ENCODE results near the gene IL4R. TPM values are rescaled to one million over a fixed set of nuclear protein-coding genes. Genes with fewer than 3 reads are reported as not detected.

Gene IL4R
- total RNA-seq, 1 experiment from 2014 or later, result 29.6 TPM

DNA sequence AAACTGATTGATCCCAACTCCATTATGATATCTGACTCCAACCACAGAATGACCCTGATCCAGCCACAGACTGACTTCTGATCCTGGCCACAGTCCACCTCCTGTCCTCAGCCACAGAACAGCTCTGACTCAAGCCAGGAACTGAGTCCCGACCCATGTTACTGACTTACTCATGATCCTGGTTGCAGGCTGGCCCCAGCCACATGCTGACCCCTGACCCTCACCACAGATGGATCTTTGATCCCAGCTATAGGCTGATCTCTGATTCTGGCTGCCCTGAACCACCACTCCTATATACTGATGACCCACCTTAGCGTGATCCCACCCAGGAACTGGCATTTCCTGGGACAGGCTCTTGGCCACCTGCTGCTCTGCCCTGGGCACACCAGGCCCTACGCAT is 56.0 kb downstream of the IL4R start:
- no TSS peak for BruUV-seq (replicated peaks)
- CTCF ChIA-PET, result interaction anchor here (3.7 kb wide), 1 partner anchor 132 kb away, joined by 18 read pairs; no protein-coding TSS in a partner anchor
- POLR2A ChIA-PET, result no interaction called here

DNA sequence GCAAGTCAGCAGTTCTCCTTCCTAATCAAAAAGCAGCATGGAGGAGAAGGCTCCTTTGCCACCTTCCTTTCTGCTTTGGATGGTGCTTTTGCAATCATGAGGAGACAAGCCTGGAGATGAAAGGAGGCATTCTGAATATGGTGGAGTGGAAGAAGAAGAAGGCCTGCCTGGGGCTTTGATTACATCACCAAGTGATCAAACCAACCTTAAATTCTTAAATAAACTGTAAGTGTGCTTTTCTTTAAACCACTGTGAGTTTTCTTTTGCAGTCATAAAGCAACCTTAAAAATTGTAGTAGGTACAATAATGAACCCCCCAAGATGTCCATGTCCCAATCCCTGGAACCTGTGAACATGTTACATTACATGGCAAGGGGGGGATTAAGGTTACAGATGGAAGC is 56.5 kb downstream of the IL4R start:
- ChIA-PET POLR2A (no interaction called here), RAD21 (ENCODE audit: low non-redundant PET in 1 of 2, low total read pairs in 2 of 2, uncharacterized antibody in 2 of 2, unreplicated experiment in 2 of 2) (no interaction called here), CTCF (no interaction called here)
- Histone ChIP-seq H3K9ac (ENCODE audit: low read length) (no peak overlapping the region), H3K4me3 (replicated peaks in 1 of 2; ENCODE audit: low read depth in 1 of 2, low read length in 2 of 2) (no peak overlapping the region), H4K20me1 (ENCODE audit: insufficient read depth) (no peaks in the 10 kb centered on the region), H3K27me3 (ENCODE audit: insufficient read depth, low read length) (no peaks in the 10 kb centered on the region), H3K36me3 (ENCODE audit: control insufficient read depth in 1 of 2, insufficient read depth in 2 of 2, low read length in 2 of 2) (no peaks in the 10 kb centered on the region), H3K9me3 (ENCODE audit: control insufficient read depth in 1 of 2, insufficient read depth in 1 of 2, low read depth in 1 of 2, low read length in 2 of 2) (no peaks in the 10 kb centered on the region), H3K4me2 (ENCODE audit: low read length) (no peak overlapping the region), H2AFZ (ENCODE audit: low read depth, low read length, poor library complexity, severe bottlenecking) (no peak overlapping the region), H3K4me1 (ENCODE audit: control insufficient read depth in 1 of 2, insufficient read depth in 2 of 2, low read length in 2 of 2) (peaks cover 4 to 22% of the 10 kb centered on the region in 2 experiments), H3K9me2 (ENCODE audit: insufficient read depth) (no peaks in the 10 kb centered on the region), H3K79me2 (ENCODE audit: insufficient read depth, low read length) (no peaks in the 10 kb centered on the region), H3K27ac (ENCODE audit: low read depth, low read length) (no peak overlapping the region)
- intact Hi-C loops (cut with micrococcal nuclease), result no loop called here
- BruUV-seq (replicated peaks), result no TSS peak
- ATAC-seq, result no peak
- no peak for DNase-seq (ENCODE audit: low read depth, low spot score)
- TF ChIP-seq, protein P1, sequence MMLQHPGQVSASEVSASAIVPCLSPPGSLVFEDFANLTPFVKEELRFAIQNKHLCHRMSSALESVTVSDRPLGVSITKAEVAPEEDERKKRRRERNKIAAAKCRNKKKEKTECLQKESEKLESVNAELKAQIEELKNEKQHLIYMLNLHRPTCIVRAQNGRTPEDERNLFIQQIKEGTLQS (IDR thresholded peaks at IDR 0.05), result no peak
- TF ChIP-seq ELF1 (IDR thresholded peaks at IDR 0.05; ENCODE audit: borderline replicate concordance, low read depth) (no peak), TCF7L2 (IDR thresholded peaks at IDR 0.05; ENCODE audit: borderline replicate concordance, extremely low read depth, insufficient read depth, insufficient read length) (no peak), EGR1 (IDR thresholded peaks at IDR 0.05; ENCODE audit: low read depth) (no peak), SRF (IDR thresholded peaks at IDR 0.05; ENCODE audit: low read depth) (no peak), CEBPB (IDR thresholded peaks at IDR 0.05; ENCODE audit: low read depth) (no peak), SP1 (IDR thresholded peaks at IDR 0.05; ENCODE audit: low read depth) (no peak), ZFX (IDR thresholded peaks at IDR 0.05) (no peak), FOSL1 (IDR thresholded peaks at IDR 0.05; ENCODE audit: low read depth) (no peak), CBX3 (IDR thresholded peaks at IDR 0.05; ENCODE audit: low read depth) (no peak), YY1 (IDR thresholded peaks at IDR 0.05; ENCODE audit: extremely low read depth, insufficient replicate concordance, low read depth, low read length) (no peak), RAD21 (IDR thresholded peaks at IDR 0.05; ENCODE audit: low read depth) (no peak), JUND (IDR thresholded peaks at IDR 0.05) (no peak), ZNF274 (IDR thresholded peaks at IDR 0.05; ENCODE audit: low read depth, low read length) (no peak), POLR2AphosphoS5 (IDR thresholded peaks at IDR 0.05; ENCODE audit: low read depth, low read length) (no peak)
- TF ChIP-seq, protein P2, sequence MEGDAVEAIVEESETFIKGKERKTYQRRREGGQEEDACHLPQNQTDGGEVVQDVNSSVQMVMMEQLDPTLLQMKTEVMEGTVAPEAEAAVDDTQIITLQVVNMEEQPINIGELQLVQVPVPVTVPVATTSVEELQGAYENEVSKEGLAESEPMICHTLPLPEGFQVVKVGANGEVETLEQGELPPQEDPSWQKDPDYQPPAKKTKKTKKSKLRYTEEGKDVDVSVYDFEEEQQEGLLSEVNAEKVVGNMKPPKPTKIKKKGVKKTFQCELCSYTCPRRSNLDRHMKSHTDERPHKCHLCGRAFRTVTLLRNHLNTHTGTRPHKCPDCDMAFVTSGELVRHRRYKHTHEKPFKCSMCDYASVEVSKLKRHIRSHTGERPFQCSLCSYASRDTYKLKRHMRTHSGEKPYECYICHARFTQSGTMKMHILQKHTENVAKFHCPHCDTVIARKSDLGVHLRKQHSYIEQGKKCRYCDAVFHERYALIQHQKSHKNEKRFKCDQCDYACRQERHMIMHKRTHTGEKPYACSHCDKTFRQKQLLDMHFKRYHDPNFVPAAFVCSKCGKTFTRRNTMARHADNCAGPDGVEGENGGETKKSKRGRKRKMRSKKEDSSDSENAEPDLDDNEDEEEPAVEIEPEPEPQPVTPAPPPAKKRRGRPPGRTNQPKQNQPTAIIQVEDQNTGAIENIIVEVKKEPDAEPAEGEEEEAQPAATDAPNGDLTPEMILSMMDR (IDR thresholded peaks at IDR 0.05 in 2 of 3, conservative IDR thresholded peaks at IDR 0.05 in 1 of 3; ENCODE audit: borderline replicate concordance in 1 of 3, insufficient read depth in 1 of 3, low read depth in 2 of 3, low read length in 2 of 3), result no peak
- TF ChIP-seq, protein P3, sequence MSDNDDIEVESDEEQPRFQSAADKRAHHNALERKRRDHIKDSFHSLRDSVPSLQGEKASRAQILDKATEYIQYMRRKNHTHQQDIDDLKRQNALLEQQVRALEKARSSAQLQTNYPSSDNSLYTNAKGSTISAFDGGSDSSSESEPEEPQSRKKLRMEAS (IDR thresholded peaks at IDR 0.05), result no peak

More for the DNA sequence above, 56.0 kb downstream of the IL4R start:
- H2AFZ ChIP-seq (ENCODE audit: low read depth, low read length, poor library complexity, severe bottlenecking), result no peak overlapping the region
- H3K79me2 ChIP-seq (ENCODE audit: insufficient read depth, low read length), result no peaks in the 10 kb centered on the region
- no peak overlapping the region for H3K27ac ChIP-seq (ENCODE audit: low read depth, low read length)
- H3K27me3 ChIP-seq (ENCODE audit: insufficient read depth, low read length), result no peaks in the 10 kb centered on the region
- TF ChIP-seq ZFX (IDR thresholded peaks at IDR 0.05) (no peak), ZNF274 (IDR thresholded peaks at IDR 0.05; ENCODE audit: low read depth, low read length) (no peak), FOSL1 (IDR thresholded peaks at IDR 0.05; ENCODE audit: low read depth) (no peak), SRF (IDR thresholded peaks at IDR 0.05; ENCODE audit: low read depth) (no peak), POLR2AphosphoS5 (IDR thresholded peaks at IDR 0.05; ENCODE audit: low read depth, low read length) (no peak), CBX3 (IDR thresholded peaks at IDR 0.05; ENCODE audit: low read depth) (no peak)
- intact Hi-C loops (cut with micrococcal nuclease), result loop anchor here (5.0 kb wide), 1 partner anchor 1533 kb away; no protein-coding TSS in a partner anchor
- no peaks in the 10 kb centered on the region for H3K36me3 ChIP-seq (ENCODE audit: control insufficient read depth in 1 of 2, insufficient read depth in 2 of 2, low read length in 2 of 2)
- no peaks in the 10 kb centered on the region for H4K20me1 ChIP-seq (ENCODE audit: insufficient read depth)
- H3K4me2 ChIP-seq (ENCODE audit: low read length), result no peak overlapping the region
- H3K4me1 ChIP-seq (ENCODE audit: control insufficient read depth in 1 of 2, insufficient read depth in 2 of 2, low read length in 2 of 2), result peaks cover 2 to 25% of the 10 kb centered on the region in 2 experiments; a peak in 3 of 4 replicates
- DNase-seq (ENCODE audit: low read depth, low spot score) (no peak), ATAC-seq (no peak)
- no peaks in the 10 kb centered on the region for H3K9me2 ChIP-seq (ENCODE audit: insufficient read depth)
- no peak overlapping the region for H3K4me3 ChIP-seq (replicated peaks in 1 of 2; ENCODE audit: low read depth in 1 of 2, low read length in 2 of 2)
- H3K9ac ChIP-seq (ENCODE audit: low read length), result no peak overlapping the region
- RAD21 ChIA-PET (ENCODE audit: low non-redundant PET in 1 of 2, low total read pairs in 2 of 2, uncharacterized antibody in 2 of 2, unreplicated experiment in 2 of 2), result interaction anchor here in 1 of 2 experiments (0.7 kb wide), 1 partner anchor 135 kb away, joined by 3 read pairs; no protein-coding TSS in a partner anchor
- H3K9me3 ChIP-seq (ENCODE audit: control insufficient read depth in 1 of 2, insufficient read depth in 1 of 2, low read depth in 1 of 2, low read length in 2 of 2), result no peaks in the 10 kb centered on the region
